ENCODE data around the gene DTNA. TPM values are rescaled to one million over a fixed set of nuclear protein-coding genes. Genes with fewer than 3 reads are reported as not detected.

DTNA gene
- total and polyA plus RNA-seq, 8 donors, result 11.1 to 113 (median 19.8) TPM

- no peaks in the 10 kb centered on the region for H3K27me3 ChIP-seq
- peak overlapping the region in 4 of 5 donors; percentile 19 to 48 (median 40) for H3K27ac ChIP-seq
- no peak for DNase-seq
- intact Hi-C loops (cut with DNase I; ENCODE audit: low total_unique reads), result no loop called here
- TF ChIP-seq CTCF (IDR thresholded peaks at IDR 0.05) (no peak), POLR2AphosphoS5 (IDR thresholded peaks at IDR 0.05) (no peak), POLR2A (IDR thresholded peaks at IDR 0.05) (no peak), EP300 (IDR thresholded peaks at IDR 0.05) (no peak)
- WGBS, 5 donors, result 14 to 48% (median 17%) methylated on average over 1 of the region's 1 CpG
- H3K4me3 ChIP-seq, result no peak overlapping the region
- H3K4me1 ChIP-seq, result peaks cover 7 to 16% (median 13%) of the 10 kb centered on the region in 4 donors
- no peaks in the 10 kb centered on the region for H3K36me3 ChIP-seq
- no peaks in the 10 kb centered on the region for H3K9me3 ChIP-seq
Observed at GRCh38 chr18:34928754-34929335, 218.7 kb downstream of the DTNA start.

- intact Hi-C loops (cut with DNase I; ENCODE audit: low total_unique reads), result no loop called here
- H3K36me3 ChIP-seq, result no peaks in the 10 kb centered on the region
- TF ChIP-seq EP300 (IDR thresholded peaks at IDR 0.05), result no peak
- TF ChIP-seq CTCF (IDR thresholded peaks at IDR 0.05), result no peak
- TF ChIP-seq POLR2AphosphoS5 (IDR thresholded peaks at IDR 0.05), result peak in 1 of 3 donors; percentile 39
- H3K27ac ChIP-seq, result peak overlapping the region; percentile 19 to 48 (median 40)
- no peak overlapping the region for H3K4me3 ChIP-seq
- H3K4me1 ChIP-seq, result peaks cover 7 to 16% (median 13%) of the 10 kb centered on the region in 4 donors
- H3K27me3 ChIP-seq, result no peaks in the 10 kb centered on the region
- no peaks in the 10 kb centered on the region for H3K9me3 ChIP-seq
- peak in 1 of 2 donors; percentile 64 for DNase-seq
- 34 to 58% (median 42%) methylated on average over 2 of the region's 2 CpGs for WGBS, 5 donors
Observed at GRCh38 chr18:34929336-34929780, 219.3 kb downstream of the DTNA start.

- H3K27me3 ChIP-seq, result no peaks in the 10 kb centered on the region
- intact Hi-C loops (cut with DNase I; ENCODE audit: low total_unique reads), result no loop called here
- peaks cover 7 to 16% (median 13%) of the 10 kb centered on the region in 4 donors for H3K4me1 ChIP-seq
- no peaks in the 10 kb centered on the region for H3K36me3 ChIP-seq
- no peaks in the 10 kb centered on the region for H3K9me3 ChIP-seq
- 87 to 100% (median 94%) methylated on average over 1 of the region's 1 CpG for WGBS, 5 donors
- DNase-seq, result no peak
- no peak overlapping the region for H3K4me3 ChIP-seq
- no peak overlapping the region for H3K27ac ChIP-seq
- TF ChIP-seq POLR2A (IDR thresholded peaks at IDR 0.05), result no peak
- TF ChIP-seq POLR2AphosphoS5 (IDR thresholded peaks at IDR 0.05), result no peak
Observed at GRCh38 chr18:34932363-34932762, 222.3 kb downstream of the DTNA start.

DNA sequence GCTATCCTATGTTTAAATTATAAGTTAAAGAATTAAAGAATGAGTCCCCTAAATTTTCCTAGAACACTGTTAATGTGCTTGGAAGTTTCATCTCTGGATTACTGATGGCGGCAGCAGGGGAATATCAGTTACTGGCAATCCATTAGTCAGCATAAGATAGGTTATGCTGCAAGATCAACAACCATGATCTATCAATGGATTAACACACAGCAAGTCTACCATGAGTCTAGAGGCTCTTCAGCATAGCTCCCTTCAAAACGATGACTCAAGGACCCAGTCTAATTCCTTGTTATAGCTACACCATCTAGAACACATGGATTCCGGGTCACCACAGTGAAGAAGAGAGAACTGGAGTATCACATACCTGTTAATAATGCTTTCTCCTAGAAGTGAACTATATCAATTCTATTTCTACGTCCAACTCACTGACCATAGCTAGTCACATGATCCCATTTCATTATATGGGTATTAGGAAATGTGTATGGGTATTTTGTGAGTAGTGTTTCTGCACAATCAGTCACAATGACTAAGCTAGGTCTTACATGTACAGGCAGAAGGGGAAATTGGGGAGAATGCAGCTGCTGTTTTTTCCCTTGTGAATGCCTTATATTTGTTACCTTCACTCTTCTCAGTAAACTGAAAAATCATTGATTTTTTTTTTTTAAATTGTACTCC is 222.8 kb downstream of the DTNA start:
- TF ChIP-seq POLR2AphosphoS5 (IDR thresholded peaks at IDR 0.05) (no peak), CTCF (IDR thresholded peaks at IDR 0.05) (no peak)
- intact Hi-C loops (cut with DNase I; ENCODE audit: low total_unique reads), result no loop called here
- 90 to 94% (median 92%) methylated on average over 4 of the region's 4 CpGs for WGBS, 5 donors
- no peak for DNase-seq
- H3K27me3 ChIP-seq, result no peaks in the 10 kb centered on the region
- no peaks in the 10 kb centered on the region for H3K36me3 ChIP-seq
- peaks cover 7 to 16% (median 13%) of the 10 kb centered on the region in 4 donors for H3K4me1 ChIP-seq
- no peak overlapping the region for H3K27ac ChIP-seq
- no peaks in the 10 kb centered on the region for H3K9me3 ChIP-seq
- H3K4me3 ChIP-seq, result no peak overlapping the region
